ENCODE data around the gene DPH3.

The DPH3 gene

DNA sequence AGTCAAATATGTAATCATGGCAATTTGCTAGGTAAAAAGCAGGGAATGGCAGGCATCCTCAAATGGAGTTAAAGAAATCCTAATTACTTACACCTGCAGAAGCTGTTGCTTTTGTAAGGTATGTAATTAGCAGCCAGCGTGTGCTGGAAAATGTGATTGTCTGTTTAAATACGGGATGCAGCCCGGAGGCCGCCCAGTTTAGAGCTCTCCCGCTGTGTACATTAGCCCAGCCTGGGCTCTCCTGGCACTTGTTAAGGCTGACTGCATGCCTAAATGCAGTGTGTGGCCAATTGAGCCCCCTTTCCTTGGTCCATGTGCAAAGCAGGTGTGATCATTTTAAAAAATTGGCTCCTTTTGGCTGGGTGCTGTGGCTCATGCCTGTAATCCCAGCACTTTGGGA is 9.0 kb downstream of the DPH3 start:
- POLR2A ChIA-PET: no interaction called here
- no peak for DNase-seq (ENCODE audit: extremely low spot score)
- CTCF ChIA-PET: no interaction called here
- TF ChIP-seq NFRKB (IDR thresholded peaks at IDR 0.05) (no peak), L3MBTL2 (conservative IDR thresholded peaks at IDR 0.05) (no peak), ELF4 (IDR thresholded peaks at IDR 0.05) (no peak), FOXA1 (IDR thresholded peaks at IDR 0.05) (no peak), FOXK2 (IDR thresholded peaks at IDR 0.05) (no peak), ZNF384 (IDR thresholded peaks at IDR 0.05) (no peak), ARNT (IDR thresholded peaks at IDR 0.05) (no peak), FOXM1 (IDR thresholded peaks at IDR 0.05; ENCODE audit: borderline replicate concordance) (no peak), TARDBP (IDR thresholded peaks at IDR 0.05) (no peak), CTBP1 (IDR thresholded peaks at IDR 0.05; ENCODE audit: borderline replicate concordance) (no peak), BHLHE40 (IDR thresholded peaks at IDR 0.05; ENCODE audit: borderline replicate concordance) (no peak), HDGF (IDR thresholded peaks at IDR 0.05; ENCODE audit: borderline replicate concordance) (no peak), SUZ12 (IDR thresholded peaks at IDR 0.05) (no peak)
- TF ChIP-seq, protein P1, sequence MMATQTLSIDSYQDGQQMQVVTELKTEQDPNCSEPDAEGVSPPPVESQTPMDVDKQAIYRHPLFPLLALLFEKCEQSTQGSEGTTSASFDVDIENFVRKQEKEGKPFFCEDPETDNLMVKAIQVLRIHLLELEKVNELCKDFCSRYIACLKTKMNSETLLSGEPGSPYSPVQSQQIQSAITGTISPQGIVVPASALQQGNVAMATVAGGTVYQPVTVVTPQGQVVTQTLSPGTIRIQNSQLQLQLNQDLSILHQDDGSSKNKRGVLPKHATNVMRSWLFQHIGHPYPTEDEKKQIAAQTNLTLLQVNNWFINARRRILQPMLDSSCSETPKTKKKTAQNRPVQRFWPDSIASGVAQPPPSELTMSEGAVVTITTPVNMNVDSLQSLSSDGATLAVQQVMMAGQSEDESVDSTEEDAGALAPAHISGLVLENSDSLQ (IDR thresholded peaks at IDR 0.05): no peak

DNA sequence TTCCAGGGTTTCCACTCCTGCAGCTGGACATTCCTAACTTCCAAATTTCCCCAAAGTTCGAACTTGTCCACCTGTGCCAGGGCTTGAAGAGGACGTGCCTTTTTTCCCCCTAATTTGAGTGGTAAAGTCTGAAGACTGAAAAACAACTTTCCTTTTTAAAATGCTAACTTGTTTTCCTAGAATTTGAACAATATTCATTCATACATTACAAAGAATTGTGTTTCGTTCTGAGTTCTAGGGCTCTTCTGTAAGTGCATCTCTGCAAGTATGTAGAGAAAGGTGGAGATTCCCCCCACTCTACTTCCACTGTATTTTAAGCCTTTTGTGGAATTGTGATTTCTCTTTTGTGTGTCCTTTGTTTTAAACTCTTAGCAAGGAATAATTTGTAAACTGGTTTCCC is 9.4 kb downstream of the DPH3 start:
- no peak for DNase-seq (ENCODE audit: extremely low spot score)
- ChIA-PET CTCF (no interaction called here), POLR2A (interaction anchor here (1.4 kb wide), 1 partner anchor 10 kb away, joined by 4 read pairs; the partner anchor contains the start of genes DPH3 and OXNAD1)
- TF ChIP-seq LEF1 (IDR thresholded peaks at IDR 0.05; ENCODE audit: borderline replicate concordance) (no peak), HDGF (IDR thresholded peaks at IDR 0.05; ENCODE audit: borderline replicate concordance) (no peak)

DNA sequence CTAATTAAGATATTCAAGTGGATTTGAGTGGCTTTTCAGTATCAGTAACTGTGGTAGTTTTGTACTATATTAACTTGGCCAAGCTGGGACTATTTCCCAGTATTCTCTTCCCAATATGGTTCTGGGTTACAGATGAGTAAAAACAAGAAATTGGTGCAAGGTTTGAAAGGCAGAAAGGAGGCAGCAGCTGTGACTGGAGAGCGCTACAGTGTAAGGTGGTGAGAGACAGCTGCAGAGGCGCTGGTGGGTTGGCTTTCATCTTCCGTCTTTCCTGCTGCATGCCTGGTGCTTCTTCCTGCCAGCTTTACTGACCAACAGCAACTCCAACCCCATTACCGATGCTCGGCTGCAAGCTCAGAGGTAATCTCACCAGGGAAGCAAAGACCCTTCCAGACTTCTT is 9.8 kb downstream of the DPH3 start:
- no peak for TF ChIP-seq FOXK2 (IDR thresholded peaks at IDR 0.05)
- TF ChIP-seq L3MBTL2 (conservative IDR thresholded peaks at IDR 0.05): no peak
- TF ChIP-seq, protein P1 (IDR thresholded peaks at IDR 0.05): no peak
- no peak for TF ChIP-seq SP1 (IDR thresholded peaks at IDR 0.05)
- no peak for TF ChIP-seq FOXM1 (IDR thresholded peaks at IDR 0.05; ENCODE audit: borderline replicate concordance)
- TF ChIP-seq FOXA1 (IDR thresholded peaks at IDR 0.05): no peak
- TF ChIP-seq HDGF (IDR thresholded peaks at IDR 0.05; ENCODE audit: borderline replicate concordance): no peak
- POLR2A ChIA-PET: interaction anchor here (1.4 kb wide), 1 partner anchor 10 kb away, joined by 4 read pairs; the partner anchor contains the start of genes DPH3 and OXNAD1
- CTCF ChIA-PET: no interaction called here
- DNase-seq (ENCODE audit: extremely low spot score): no peak

- no peak for DNase-seq (ENCODE audit: extremely low spot score)
- TF ChIP-seq FOXK2 (IDR thresholded peaks at IDR 0.05) (no peak), SUZ12 (IDR thresholded peaks at IDR 0.05) (no peak), ELF4 (IDR thresholded peaks at IDR 0.05) (no peak), ZNF384 (IDR thresholded peaks at IDR 0.05) (no peak), FOXA1 (IDR thresholded peaks at IDR 0.05) (no peak), FOXM1 (IDR thresholded peaks at IDR 0.05; ENCODE audit: borderline replicate concordance) (no peak), CTBP1 (IDR thresholded peaks at IDR 0.05; ENCODE audit: borderline replicate concordance) (no peak), SP1 (IDR thresholded peaks at IDR 0.05) (no peak)
- TF ChIP-seq, protein P1 (IDR thresholded peaks at IDR 0.05): no peak
- CTCF ChIA-PET: no interaction called here
- POLR2A ChIA-PET: interaction anchor here (0.8 kb wide), 1 partner anchor 11 kb away, joined by 3 read pairs; the partner anchor contains the start of genes DPH3 and OXNAD1
Observed at GRCh38 chr3:16253601-16254000, 11.1 kb downstream of the DPH3 start.

- no peak for DNase-seq (ENCODE audit: extremely low spot score)
- POLR2A ChIA-PET: interaction anchor here (0.8 to 2.2 kb wide), 2 partner anchors 12 kb away, joined by 3 to 8 read pairs; partner anchors contain the start of genes DPH3 and OXNAD1
- TF ChIP-seq ELF4 (IDR thresholded peaks at IDR 0.05) (no peak), ARNT (IDR thresholded peaks at IDR 0.05) (no peak), HDGF (IDR thresholded peaks at IDR 0.05; ENCODE audit: borderline replicate concordance) (no peak), TARDBP (IDR thresholded peaks at IDR 0.05) (no peak), SUZ12 (IDR thresholded peaks at IDR 0.05) (no peak), FOXK2 (IDR thresholded peaks at IDR 0.05) (no peak), FOXA1 (IDR thresholded peaks at IDR 0.05) (no peak), FOXM1 (IDR thresholded peaks at IDR 0.05; ENCODE audit: borderline replicate concordance) (no peak), CTBP1 (IDR thresholded peaks at IDR 0.05; ENCODE audit: borderline replicate concordance) (no peak), LEF1 (IDR thresholded peaks at IDR 0.05; ENCODE audit: borderline replicate concordance) (no peak), NFRKB (IDR thresholded peaks at IDR 0.05) (no peak), SP1 (IDR thresholded peaks at IDR 0.05) (no peak), ZNF384 (IDR thresholded peaks at IDR 0.05) (no peak)
- TF ChIP-seq, protein P1 (IDR thresholded peaks at IDR 0.05): no peak
- CTCF ChIA-PET: no interaction called here
Observed at GRCh38 chr3:16252988-16253387, 11.8 kb downstream of the DPH3 start.

- no peak for DNase-seq (ENCODE audit: extremely low spot score)
- CTCF ChIA-PET: no interaction called here
- TF ChIP-seq FOXA1 (IDR thresholded peaks at IDR 0.05) (no peak), FOXM1 (IDR thresholded peaks at IDR 0.05; ENCODE audit: borderline replicate concordance) (no peak), ZNF384 (IDR thresholded peaks at IDR 0.05) (no peak), NFRKB (IDR thresholded peaks at IDR 0.05) (no peak), HDGF (IDR thresholded peaks at IDR 0.05; ENCODE audit: borderline replicate concordance) (no peak), SUZ12 (IDR thresholded peaks at IDR 0.05) (no peak), SP1 (IDR thresholded peaks at IDR 0.05) (no peak), ELF4 (IDR thresholded peaks at IDR 0.05) (no peak), ARNT (IDR thresholded peaks at IDR 0.05) (no peak), CTBP1 (IDR thresholded peaks at IDR 0.05; ENCODE audit: borderline replicate concordance) (no peak), LEF1 (IDR thresholded peaks at IDR 0.05; ENCODE audit: borderline replicate concordance) (no peak), FOXK2 (IDR thresholded peaks at IDR 0.05) (no peak), BHLHE40 (IDR thresholded peaks at IDR 0.05; ENCODE audit: borderline replicate concordance) (no peak), L3MBTL2 (conservative IDR thresholded peaks at IDR 0.05) (no peak), TARDBP (IDR thresholded peaks at IDR 0.05) (no peak)
- TF ChIP-seq, protein P1 (IDR thresholded peaks at IDR 0.05): no peak
- POLR2A ChIA-PET: interaction anchor here (2.2 kb wide), 1 partner anchor 13 kb away, joined by 8 read pairs; the partner anchor contains the start of genes DPH3 and OXNAD1
Observed at GRCh38 chr3:16252243-16252978, 12.3 kb downstream of the DPH3 start.

Data from HEK293T (cell line).